Heart right ventricle (tissue), 16 donors: Measurements from ENCODE around the gene ZNF646. TPM values are rescaled to one million over a fixed set of nuclear protein-coding genes. Genes with fewer than 3 reads are reported as not detected.

Source experiments
- ATAC-seq, 8 donors: fragments of 200-7000 bp; cut with Tn5 transposase; one replicate each; pipeline ENCODE4 v1.9.1; 2020; ENCODE audit warnings: mild to moderate bottlenecking in 8 of 8, moderate library complexity in 8 of 8, moderate number of reproducible peaks in 1 of 8
- DNase-seq, 2 donors: peaks; one replicate each; pipeline ENCODE4 v3.0.0-alpha.2; 2020
- H3K27ac ChIP-seq, 10 donors: fragments of 200-600 bp; sonication (generic) in 2 of 10; one replicate each; pipeline versions ENCODE4 v1.5.0 to v1.8.0; 2020 to 2022; ENCODE audit warnings: mild to moderate bottlenecking in 3 of 10
- H3K27me3 ChIP-seq, 7 donors: fragments of 200-600 bp; one replicate each; pipeline ENCODE4 v1.8.0; 2021 to 2022; ENCODE audit warnings: mild to moderate bottlenecking in 2 of 7
- H3K36me3 ChIP-seq, 9 donors: fragments of 200-600 bp; sonication (generic) in 1 of 9; one replicate each; pipeline versions ENCODE4 v1.5.0 to v1.8.0; 2020 to 2022; ENCODE audit warnings: mild to moderate bottlenecking in 2 of 9
- H3K4me1 ChIP-seq, 9 donors: fragments of 200-600 bp; sonication (generic) in 1 of 9; one replicate each; pipeline versions ENCODE4 v1.5.0 to v1.8.0; 2020 to 2022; ENCODE audit warnings: mild to moderate bottlenecking in 4 of 9
- H3K4me3 ChIP-seq, 10 donors: fragments of 200-600 bp; sonication (generic) in 2 of 10; one replicate each; pipeline versions ENCODE4 v1.5.0 to v1.8.0; 2020 to 2022; ENCODE audit warnings: mild to moderate bottlenecking in 7 of 10, moderate library complexity in 2 of 10
- H3K9me3 ChIP-seq, 11 donors: fragments of 200-600 bp in 10 of 11; sonication (generic) in 2 of 11; one replicate each; pipeline versions ENCODE4 v1.5.0 to v1.8.0; 2013 to 2022; ENCODE audit warnings: mild to moderate bottlenecking in 2 of 11, control low read depth in 1 of 11, moderate library complexity in 1 of 11
- WGBS, 2 donors: extraction: QIAGEN DNeasy Blood & Tissue Kit; methylation state at CpG; one replicate each; pipeline ENCODE4 v1.1.7; 2013; ENCODE audit warnings: inconsistent platforms in 1 of 2; 5-methylcytosine and 5-hydroxymethylcytosine counted together
- intact Hi-C, 10 donors: fragments of 100-400 bp; cut with DNase I; formaldehyde crosslinking; loops; one replicate each; pipeline versions ENCODE4 v1.11.1 to v1.14.2; 2022
- polyA plus RNA-seq, 2 donors: library from polyadenylated mRNA; stranded (reverse); fragments of 200-250 nt; gene quantifications; one replicate each; pipeline ENCODE4 v1.2.3, GENCODE V29; 2013
- total RNA-seq, 10 donors: library from RNA; stranded (reverse); fragmentation: NEBNext Ultra II Directional in 3 of 10; extraction: Animal tissue kit (Norgen Biotek cat#: 25700) in 3 of 10; gene quantifications; one replicate each; pipeline versions ENCODE4 v1.2.1 to v1.2.4, GENCODE V29; 2021 to 2023
- TF ChIP-seq, protein P1 (sequence below), 9 donors: fragments of 200-600 bp; sonication (generic) in 2 of 9; IDR thresholded peaks; one replicate each; pipeline versions ENCODE4 v1.5.0 to v1.8.0; 2021 to 2022; ENCODE audit warnings: antibody characterized with exemption in 9 of 9, mild to moderate bottlenecking in 5 of 9, moderate library complexity in 1 of 9
- donor health status: Arrhythmogenic right ventricular cardiomyopathy.
- donor health status: ischemic (EF 13 %, LVEDD 7.1; RV severe dilation, severe dysfunction).
- donor health status: healthy with polysubstance abuse.
- donor health status: DM: no; HTN: yes; CAD: no.
- donor health status: DM: no; HTN: no; CAD: no.
- donor health status: ischemic (EF 25% LVEDD 6.9; RV normal size, moderate dysfunction).
- donor health status: ischemic (EF 25% LVEDD 5.7; RV mildly dilated, moderate dysfunction).
- donor health status: healthy.
- donor health status: DM: yes; HTN: yes; CAD: no.
- donor health status: Ischemic cardiomyopathy.
- donor health status: ischemic (EF 35%, LVEDD 5.7; RV mildly dilated, moderate dysfunction).
- donor health status: nonischemic (EF 11% LVEDD 7.7; RV severe dilation, severe dysfunction).
- donor health status: DM: yes; HTN: yes; CAD: no.
- donor health status: PGD.
- donor health status: ischemic (EF 29% LVEDD 5.4; RV normal size, mild dysfunction).
- donor health status: nonischemic (EF 23%, LVEDD 6.1; RV moderate dilation, normal function).

The ZNF646 gene
- total and polyA plus RNA-seq, 12 donors = 2.7 to 12.0 (median 8.4) TPM

DNA sequence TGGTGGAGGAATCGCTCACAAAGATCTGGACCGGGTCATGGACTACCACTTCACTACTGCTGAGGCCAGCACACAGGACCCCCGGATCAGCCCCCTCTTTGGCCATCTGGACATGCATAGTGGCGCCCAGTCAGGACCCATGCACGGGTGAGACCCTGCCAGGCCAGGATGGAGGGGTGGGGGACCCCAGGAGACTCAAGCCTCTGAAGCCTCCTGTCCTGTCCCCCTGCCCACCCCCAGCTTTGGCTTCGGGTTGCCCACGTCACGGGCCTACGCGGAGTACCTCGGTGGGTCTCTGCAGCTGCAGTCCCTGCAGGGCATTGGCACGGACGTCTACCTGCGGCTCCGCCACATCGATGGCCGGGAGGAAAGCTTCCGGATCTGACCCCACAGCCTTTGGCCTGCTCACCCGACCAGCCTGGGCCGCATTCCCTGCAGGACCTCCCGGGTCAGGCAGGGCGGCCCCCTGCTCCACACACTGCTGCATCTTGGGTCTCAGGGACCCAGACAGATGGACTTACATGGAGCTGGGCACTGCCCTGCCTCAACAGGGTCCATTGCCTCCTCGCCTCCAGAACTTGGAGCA lies 37.8 kb downstream of the ZNF646 start:
- TF ChIP-seq, protein P1, sequence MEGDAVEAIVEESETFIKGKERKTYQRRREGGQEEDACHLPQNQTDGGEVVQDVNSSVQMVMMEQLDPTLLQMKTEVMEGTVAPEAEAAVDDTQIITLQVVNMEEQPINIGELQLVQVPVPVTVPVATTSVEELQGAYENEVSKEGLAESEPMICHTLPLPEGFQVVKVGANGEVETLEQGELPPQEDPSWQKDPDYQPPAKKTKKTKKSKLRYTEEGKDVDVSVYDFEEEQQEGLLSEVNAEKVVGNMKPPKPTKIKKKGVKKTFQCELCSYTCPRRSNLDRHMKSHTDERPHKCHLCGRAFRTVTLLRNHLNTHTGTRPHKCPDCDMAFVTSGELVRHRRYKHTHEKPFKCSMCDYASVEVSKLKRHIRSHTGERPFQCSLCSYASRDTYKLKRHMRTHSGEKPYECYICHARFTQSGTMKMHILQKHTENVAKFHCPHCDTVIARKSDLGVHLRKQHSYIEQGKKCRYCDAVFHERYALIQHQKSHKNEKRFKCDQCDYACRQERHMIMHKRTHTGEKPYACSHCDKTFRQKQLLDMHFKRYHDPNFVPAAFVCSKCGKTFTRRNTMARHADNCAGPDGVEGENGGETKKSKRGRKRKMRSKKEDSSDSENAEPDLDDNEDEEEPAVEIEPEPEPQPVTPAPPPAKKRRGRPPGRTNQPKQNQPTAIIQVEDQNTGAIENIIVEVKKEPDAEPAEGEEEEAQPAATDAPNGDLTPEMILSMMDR (IDR thresholded peaks at IDR 0.05) = no peak
- intact Hi-C loops = loop anchor here in 1 of 10 donors (10.0 kb wide), 1 partner anchor 343 kb away; the partner anchor contains the start of gene ARMC5
- peaks cover 0 to 42% (median 30%) of the 10 kb centered on the region in 9 donors for H3K36me3 ChIP-seq
- no peaks in the 10 kb centered on the region for H3K9me3 ChIP-seq
- DNase-seq (no peak), ATAC-seq (peak in 1 of 8 donors; percentile 11)
- H3K4me3 ChIP-seq = no peak overlapping the region
- H3K4me1 ChIP-seq = peaks cover 17 to 73% (median 41%) of the 10 kb centered on the region in 9 donors
- peak overlapping the region; percentile 50 to 90 (median 84) for H3K27ac ChIP-seq
- no peaks in the 10 kb centered on the region for H3K27me3 ChIP-seq
- 92 to 96% methylated on average over 23 of the region's 23 CpGs for WGBS, 2 donors

DNA sequence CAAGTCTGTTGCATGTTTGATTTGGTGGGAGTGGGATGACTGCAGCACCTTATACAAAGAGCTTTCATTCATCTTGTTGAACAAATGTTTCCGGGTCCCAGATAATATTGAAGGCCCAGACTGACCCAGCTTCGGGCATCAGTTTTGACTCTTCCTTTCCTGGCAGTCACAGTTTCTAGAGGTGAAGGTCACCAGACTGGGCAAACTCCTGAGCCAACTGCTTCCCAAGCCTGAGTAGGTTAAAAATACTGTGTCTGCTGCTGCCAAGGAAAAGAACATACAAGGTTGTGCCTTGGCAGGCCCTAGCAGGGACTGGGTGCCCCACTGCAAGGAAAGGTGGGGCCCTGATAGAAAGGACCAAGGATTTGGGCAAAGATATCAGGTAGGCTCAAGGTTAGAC lies 38.5 kb downstream of the ZNF646 start:
- WGBS, 2 donors = 55 to 58% methylated on average over 2 of the region's 2 CpGs
- Histone ChIP-seq H3K9me3 (no peaks in the 10 kb centered on the region), H3K4me3 (no peak overlapping the region), H3K27ac (peak overlapping the region; percentile 57 to 90 (median 84)), H3K27me3 (no peaks in the 10 kb centered on the region), H3K4me1 (peaks cover 17 to 72% (median 42%) of the 10 kb centered on the region in 9 donors), H3K36me3 (peaks cover 0 to 42% (median 30%) of the 10 kb centered on the region in 9 donors)
- TF ChIP-seq, protein P1 (IDR thresholded peaks at IDR 0.05) = no peak
- ATAC-seq (peak in 4 of 8 donors; percentile 10 to 40 (median 28)), DNase-seq (no peak)
- intact Hi-C loops = loop anchor here in 1 of 10 donors (10.0 kb wide), 1 partner anchor 342 kb away; the partner anchor contains the start of gene ARMC5

DNA sequence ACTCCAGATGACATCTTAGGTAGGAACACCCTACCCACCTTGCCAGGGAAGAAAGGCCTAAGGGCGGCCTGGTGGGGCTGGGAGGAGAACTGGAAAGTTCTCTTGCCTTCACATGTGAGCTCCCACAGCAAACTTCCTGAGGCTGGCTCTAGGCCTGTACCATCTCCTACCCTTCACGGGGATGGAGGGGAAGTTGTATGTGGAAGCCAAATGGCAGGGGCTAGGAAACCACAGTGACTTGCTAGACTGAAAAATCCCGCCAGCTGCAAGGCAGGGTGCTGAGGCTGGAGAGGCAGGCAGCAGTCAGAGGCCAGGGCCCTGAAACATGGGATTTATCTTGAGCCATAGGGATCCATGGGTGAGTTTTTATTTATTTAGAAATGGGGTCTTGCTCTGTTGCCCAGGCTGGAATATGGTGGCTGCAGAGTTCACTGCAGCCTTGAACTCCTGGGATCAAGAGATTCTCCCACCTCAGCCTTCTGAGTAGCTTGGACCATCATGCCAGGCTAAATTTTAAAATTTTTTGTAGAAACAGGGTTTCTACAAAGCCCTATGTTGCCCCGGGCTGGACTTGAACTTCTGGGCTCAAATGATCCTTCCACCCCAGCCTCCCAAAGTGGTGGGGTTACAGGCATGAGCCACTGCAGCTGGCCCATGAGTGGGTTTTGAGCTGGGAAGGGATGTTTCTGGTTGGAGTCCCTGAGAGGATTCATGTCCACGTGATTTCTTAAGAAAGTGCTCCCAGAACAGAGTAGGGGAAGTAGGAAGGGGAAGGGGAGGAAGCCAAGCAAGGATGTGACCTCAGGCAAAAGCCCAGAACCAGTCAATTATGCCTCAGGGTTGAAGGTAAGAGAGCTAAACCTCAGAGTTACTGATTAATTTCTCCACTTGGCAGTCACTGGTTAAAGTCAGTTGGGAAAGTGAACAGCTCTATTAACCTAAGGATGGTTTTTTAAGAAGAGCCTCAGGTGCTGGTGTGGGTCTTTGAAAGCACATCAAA lies 39.2 kb downstream of the ZNF646 start:
- Histone ChIP-seq H3K4me3 (peak overlapping the region in 1 of 10 donors; percentile 0), H3K9me3 (no peaks in the 10 kb centered on the region), H3K4me1 (peaks cover 17 to 73% (median 46%) of the 10 kb centered on the region in 9 donors), H3K27me3 (no peaks in the 10 kb centered on the region), H3K27ac (peak overlapping the region; percentile 57 to 90 (median 84)), H3K36me3 (peaks cover 0 to 42% (median 30%) of the 10 kb centered on the region in 9 donors)
- DNase-seq (no peak), ATAC-seq (peak in 1 of 8 donors; percentile 28)
- intact Hi-C loops = loop anchor here in 1 of 10 donors (10.0 kb wide), 1 partner anchor 341 kb away; the partner anchor contains the start of gene ARMC5
- TF ChIP-seq, protein P1 (IDR thresholded peaks at IDR 0.05) = no peak
- 64 to 75% methylated on average over 5 of the region's 5 CpGs for WGBS, 2 donors

DNA sequence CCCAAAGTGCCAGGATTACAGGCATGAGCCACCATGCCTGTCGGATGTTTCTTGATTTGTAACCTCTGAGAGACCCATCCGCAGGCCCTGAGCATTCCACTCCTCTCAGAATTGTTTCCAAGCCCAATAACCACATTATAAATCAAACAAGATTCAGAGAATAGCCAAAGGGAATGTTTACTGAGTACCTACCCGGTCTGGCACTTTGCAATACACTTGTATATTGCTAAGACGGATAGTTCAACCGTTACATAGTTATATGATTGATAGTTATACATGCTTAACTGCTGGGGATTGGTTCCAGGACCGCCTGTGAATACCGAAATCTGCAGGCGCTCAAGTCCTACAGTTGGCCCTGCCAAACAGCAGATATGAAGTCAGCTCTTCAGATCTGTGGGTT lies 40.2 kb downstream of the ZNF646 start:
- Histone ChIP-seq H3K27me3 (no peaks in the 10 kb centered on the region), H3K27ac (peak overlapping the region in 9 of 10 donors; percentile 76 to 90 (median 86)), H3K4me1 (peaks cover 13 to 73% (median 47%) of the 10 kb centered on the region in 9 donors), H3K9me3 (no peaks in the 10 kb centered on the region), H3K4me3 (no peak overlapping the region), H3K36me3 (peaks cover 0 to 45% (median 31%) of the 10 kb centered on the region in 9 donors)
- WGBS, 2 donors = 92 to 94% methylated on average over 8 of the region's 8 CpGs
- intact Hi-C loops = loop anchor here in 1 of 10 donors (10.0 kb wide), 1 partner anchor 340 kb away; the partner anchor contains the start of gene ARMC5
- ATAC-seq = no peak
- DNase-seq = no peak
- TF ChIP-seq, protein P1 (IDR thresholded peaks at IDR 0.05) = no peak
